ENCODE data around the gene NR3C1.

DNA sequence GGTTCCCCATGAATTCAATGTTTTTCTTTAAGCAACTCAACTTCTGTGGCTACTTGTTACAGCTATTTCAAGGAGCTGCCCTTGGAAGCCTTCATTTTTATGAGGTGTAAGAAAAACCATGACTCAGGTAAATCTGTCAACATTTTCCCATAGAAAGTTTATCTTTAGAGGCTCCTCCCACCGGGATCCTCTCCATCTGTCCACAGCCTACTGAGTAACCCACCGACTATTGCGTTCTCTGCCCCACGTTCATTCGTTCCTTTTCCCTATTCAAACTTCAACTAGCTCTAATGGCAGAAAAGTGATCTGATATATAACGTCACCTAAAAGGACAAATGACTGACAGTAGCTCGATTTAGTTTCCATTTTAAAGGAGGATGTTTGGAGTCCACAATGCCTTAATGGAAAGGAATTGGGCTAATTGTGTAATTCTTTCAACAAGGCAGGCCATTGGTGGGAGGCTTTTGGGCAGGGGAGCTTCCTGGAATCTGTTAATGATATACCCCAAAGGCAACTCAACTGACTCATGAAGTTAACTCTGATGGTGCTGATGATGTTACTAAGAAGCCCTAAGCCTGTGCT is 29.3 kb upstream of the NR3C1 start:
- TF ChIP-seq, protein P1, sequence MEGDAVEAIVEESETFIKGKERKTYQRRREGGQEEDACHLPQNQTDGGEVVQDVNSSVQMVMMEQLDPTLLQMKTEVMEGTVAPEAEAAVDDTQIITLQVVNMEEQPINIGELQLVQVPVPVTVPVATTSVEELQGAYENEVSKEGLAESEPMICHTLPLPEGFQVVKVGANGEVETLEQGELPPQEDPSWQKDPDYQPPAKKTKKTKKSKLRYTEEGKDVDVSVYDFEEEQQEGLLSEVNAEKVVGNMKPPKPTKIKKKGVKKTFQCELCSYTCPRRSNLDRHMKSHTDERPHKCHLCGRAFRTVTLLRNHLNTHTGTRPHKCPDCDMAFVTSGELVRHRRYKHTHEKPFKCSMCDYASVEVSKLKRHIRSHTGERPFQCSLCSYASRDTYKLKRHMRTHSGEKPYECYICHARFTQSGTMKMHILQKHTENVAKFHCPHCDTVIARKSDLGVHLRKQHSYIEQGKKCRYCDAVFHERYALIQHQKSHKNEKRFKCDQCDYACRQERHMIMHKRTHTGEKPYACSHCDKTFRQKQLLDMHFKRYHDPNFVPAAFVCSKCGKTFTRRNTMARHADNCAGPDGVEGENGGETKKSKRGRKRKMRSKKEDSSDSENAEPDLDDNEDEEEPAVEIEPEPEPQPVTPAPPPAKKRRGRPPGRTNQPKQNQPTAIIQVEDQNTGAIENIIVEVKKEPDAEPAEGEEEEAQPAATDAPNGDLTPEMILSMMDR (IDR thresholded peaks at IDR 0.05; ENCODE audit: poor library complexity, severe bottlenecking), result no peak
- TF ChIP-seq RAD21 (conservative IDR thresholded peaks at IDR 0.05) (no peak), TAF1 (IDR thresholded peaks at IDR 0.05; ENCODE audit: low read depth) (no peak), EZH2 (IDR thresholded peaks at IDR 0.05; ENCODE audit: borderline replicate concordance, insufficient read depth, low read length, poor library complexity, severe bottlenecking) (no peak), MXI1 (conservative IDR thresholded peaks at IDR 0.05; ENCODE audit: poor library complexity, severe bottlenecking) (no peak)

Measured in neural cell (in vitro differentiated cells).